Esophagus (tissue), 2 donors: ENCODE results near the gene VDAC2. TPM values are rescaled to one million over a fixed set of nuclear protein-coding genes. Genes with fewer than 3 reads are reported as not detected.

ENCODE experiments used
- H3K27ac ChIP-seq, 2 donors: one replicate each; pipeline ENCODE4 v1.5.1; 2013; ENCODE audit warnings: low read depth in 2 of 2, mild to moderate bottlenecking in 2 of 2, inconsistent platforms in 1 of 2, low read length in 1 of 2, moderate library complexity in 1 of 2
- H3K27me3 ChIP-seq, 2 donors: one replicate each; pipeline ENCODE4 v1.6.1; 2013; ENCODE audit warnings: low read length in 2 of 2, control low read depth in 1 of 2, mild to moderate bottlenecking in 1 of 2; ENCODE audit not compliant: insufficient read depth in 2 of 2, control insufficient read depth in 1 of 2
- H3K36me3 ChIP-seq, 2 donors: one replicate each; pipeline ENCODE4 v1.6.1; 2013; ENCODE audit warnings: low read length in 1 of 2; ENCODE audit not compliant: control insufficient read depth in 2 of 2, insufficient read depth in 2 of 2
- H3K4me1 ChIP-seq, 2 donors: one replicate each; pipeline ENCODE4 v1.6.1; 2013; ENCODE audit warnings: low read length in 1 of 2; ENCODE audit not compliant: control insufficient read depth in 2 of 2, insufficient read depth in 2 of 2
- H3K4me3 ChIP-seq, 2 donors: one replicate each; pipeline ENCODE4 v1.5.1; 2013; ENCODE audit warnings: low read length in 2 of 2, mild to moderate bottlenecking in 2 of 2, low read depth in 1 of 2, moderate library complexity in 1 of 2
- H3K9me3 ChIP-seq, 2 donors: one replicate each; pipeline ENCODE4 v1.6.1; 2013; ENCODE audit warnings: mild to moderate bottlenecking in 2 of 2, low read depth in 1 of 2, low read length in 1 of 2, moderate library complexity in 1 of 2; ENCODE audit not compliant: control insufficient read depth in 2 of 2, insufficient read depth in 1 of 2
- WGBS, 2 donors: extraction: QIAGEN DNeasy Blood & Tissue Kit; methylation state at CpG; one replicate each; pipeline ENCODE4 v1.1.7; 2013; 5-methylcytosine and 5-hydroxymethylcytosine counted together
- polyA plus RNA-seq, 2 donors: library from polyadenylated mRNA; stranded (reverse); fragments of 200-250 nt; gene quantifications; one replicate each; pipeline ENCODE4 v1.2.3, GENCODE V29; 2013
- donor health status: healthy with polysubstance abuse.
- donor health status: Bipolar disorder and iron deficiency.

The VDAC2 gene
- polyA plus RNA-seq, 2 donors, result 268 to 282 TPM

- H3K4me3 ChIP-seq, result no peak overlapping the region
- no peaks in the 10 kb centered on the region for H3K27me3 ChIP-seq
- H3K27ac ChIP-seq, result peak overlapping the region; percentile 85 to 98
- H3K9me3 ChIP-seq, result no peaks in the 10 kb centered on the region
- H3K36me3 ChIP-seq, result no peaks in the 10 kb centered on the region
- WGBS, 2 donors, result 72 to 73% methylated on average over 8 of the region's 8 CpGs
- peaks cover 9 to 29% of the 10 kb centered on the region in 2 donors for H3K4me1 ChIP-seq
Measured at GRCh38 chr10:75244487-75245353, 34.1 kb downstream of the VDAC2 start.

GRCh38 chr10:75245354-75246250 is 35.0 kb downstream of the VDAC2 start:
- Histone ChIP-seq H3K4me3 (no peak overlapping the region), H3K4me1 (peaks cover 9 to 30% of the 10 kb centered on the region in 2 donors), H3K9me3 (no peaks in the 10 kb centered on the region), H3K27me3 (no peaks in the 10 kb centered on the region), H3K27ac (peak overlapping the region; percentile 85 to 98), H3K36me3 (no peaks in the 10 kb centered on the region)
- WGBS, 2 donors, result 56 to 66% methylated on average over 10 of the region's 10 CpGs

- Histone ChIP-seq H3K4me1 (peaks cover 9 to 34% of the 10 kb centered on the region in 2 donors), H3K9me3 (no peaks in the 10 kb centered on the region), H3K27me3 (no peaks in the 10 kb centered on the region), H3K36me3 (no peaks in the 10 kb centered on the region), H3K27ac (peak overlapping the region; percentile 85 to 98), H3K4me3 (no peak overlapping the region)
- WGBS, 2 donors, result 72 to 74% methylated on average over 6 of the region's 6 CpGs
Measured at GRCh38 chr10:75246506-75246905, 35.9 kb downstream of the VDAC2 start.

GRCh38 chr10:75247797-75248196 is 37.2 kb downstream of the VDAC2 start:
- Histone ChIP-seq H3K36me3 (no peaks in the 10 kb centered on the region), H3K4me3 (no peak overlapping the region), H3K27me3 (no peaks in the 10 kb centered on the region), H3K9me3 (no peaks in the 10 kb centered on the region), H3K4me1 (peaks cover 9 to 36% of the 10 kb centered on the region in 2 donors), H3K27ac (peak overlapping the region; percentile 81 to 91)
- 50 to 74% methylated on average over 5 of the region's 5 CpGs for WGBS, 2 donors

GRCh38 chr10:75250934-75251333 is 40.3 kb downstream of the VDAC2 start:
- no peaks in the 10 kb centered on the region for H3K27me3 ChIP-seq
- H3K27ac ChIP-seq, result peak overlapping the region; percentile 88 to 91
- peaks cover 9 to 21% of the 10 kb centered on the region in 2 donors for H3K4me1 ChIP-seq
- WGBS, 2 donors, result 55 to 64% methylated on average over 3 of the region's 3 CpGs
- no peaks in the 10 kb centered on the region for H3K36me3 ChIP-seq
- H3K9me3 ChIP-seq, result no peaks in the 10 kb centered on the region
- H3K4me3 ChIP-seq, result no peak overlapping the region

- 54 to 63% methylated on average over 1 of the region's 1 CpG for WGBS, 2 donors
- H3K36me3 ChIP-seq, result no peaks in the 10 kb centered on the region
- H3K27ac ChIP-seq, result peak overlapping the region; percentile 70 to 88
- H3K27me3 ChIP-seq, result no peaks in the 10 kb centered on the region
- no peaks in the 10 kb centered on the region for H3K9me3 ChIP-seq
- H3K4me3 ChIP-seq, result no peak overlapping the region
- peaks cover 5 to 8% of the 10 kb centered on the region in 2 donors for H3K4me1 ChIP-seq
Measured at GRCh38 chr10:75253281-75254220, 43.0 kb downstream of the VDAC2 start.

GRCh38 chr10:75254739-75255138 is 44.1 kb downstream of the VDAC2 start:
- H3K27ac ChIP-seq, result peak overlapping the region; percentile 77 to 79
- 68 to 80% methylated on average over 2 of the region's 2 CpGs for WGBS, 2 donors
- H3K36me3 ChIP-seq, result no peaks in the 10 kb centered on the region
- no peaks in the 10 kb centered on the region for H3K9me3 ChIP-seq
- H3K27me3 ChIP-seq, result no peaks in the 10 kb centered on the region
- H3K4me1 ChIP-seq, result peaks cover 0 to 8% of the 10 kb centered on the region in 2 donors
- no peak overlapping the region for H3K4me3 ChIP-seq

GRCh38 chr10:75260990-75261389 is 50.4 kb downstream of the VDAC2 start:
- 63 to 79% methylated on average over 3 of the region's 3 CpGs for WGBS, 2 donors
- Histone ChIP-seq H3K27ac (peak overlapping the region in 1 of 2 donors; percentile 59), H3K27me3 (no peaks in the 10 kb centered on the region)

More at GRCh38 chr10:75260990-75261389, 50.4 kb downstream of the VDAC2 start:
- H3K9me3 ChIP-seq, result no peaks in the 10 kb centered on the region
- no peak overlapping the region for H3K4me3 ChIP-seq
- H3K4me1 ChIP-seq, result no peaks in the 10 kb centered on the region
- no peaks in the 10 kb centered on the region for H3K36me3 ChIP-seq
